SK-N-SH (cell line): ENCODE data around the gene PLSCR3. TPM values are rescaled to one million over a fixed set of nuclear protein-coding genes. Genes with fewer than 3 reads are reported as not detected.
A peak's percentile ranks its signal among the peaks of the same experiment; 100 is the strongest.

Experiments used
- CTCF ChIA-PET: fragments of 300-600, 350-600 bp; formaldehyde crosslinking; extraction: SDS; loops from one replicate; lab custom pipeline; 2021; lab: Yijun Ruan, JAX
- POLR2A ChIA-PET: fragments of 350-600 bp; sonication (Branson Sonifier 250); formaldehyde crosslinking; extraction: SDS; loops from one replicate; lab custom pipeline; 2020; ENCODE audit warnings: antibody characterized with exemption, inconsistent platforms; lab: Yijun Ruan, JAX
- DNase-seq: peaks from one replicate; pipeline ENCODE4 v3.0.0; 2012
- H2AFZ ChIP-seq: fragments of 200-600 bp; sonication (generic); 2 replicates; pipeline ENCODE4 v1.8.1; 2016; ENCODE audit warnings: antibody characterized with exemption, mild to moderate bottlenecking, low read depth
- H3F3A ChIP-seq: fragments of 200-600 bp; sonication (generic); replicated peaks from 2 replicates; pipeline ENCODE3; 2016; ENCODE audit warnings: antibody characterized with exemption, mild to moderate bottlenecking; ENCODE audit not compliant: insufficient read depth
- H3K27ac ChIP-seq, 2 experiments: fragments of 200-500 bp in 1 of 2; fragments of 200-600 bp in 1 of 2; sonication (Bioruptor generic) in 1 of 2; sonication (generic), shearing (Covaris generic) in 1 of 2; 2 replicates each; pipeline versions ENCODE4 v1.5.1 to v1.6.1; 2014 to 2016; ENCODE audit warnings: low read depth in 2 of 2, inconsistent platforms in 1 of 2, low read length in 1 of 2, mild to moderate bottlenecking in 1 of 2, mixed read lengths in 1 of 2
- H3K27me3 ChIP-seq: fragments of 200-600 bp; sonication (generic), shearing (Covaris generic); 2 replicates; pipeline ENCODE4 v1.6.1; 2016; ENCODE audit warnings: mixed run types; ENCODE audit not compliant: insufficient read depth
- H3K36me3 ChIP-seq, 2 experiments: fragments of 200-500 bp in 1 of 2; fragments of 200-600 bp in 1 of 2; sonication (Bioruptor generic) in 1 of 2; sonication (generic) in 1 of 2; replicated peaks in 1 of 2; 2 replicates each; pipeline versions ENCODE3 to v1.5.1; 2014 to 2016; ENCODE audit warnings: low read length in 1 of 2, mild to moderate bottlenecking in 1 of 2; ENCODE audit not compliant: insufficient read depth in 2 of 2, control insufficient read depth in 1 of 2
- H3K4me1 ChIP-seq, 2 experiments: fragments of 200-500 bp in 1 of 2; fragments of 200-600 bp in 1 of 2; sonication (Bioruptor generic) in 1 of 2; sonication (generic), shearing (Covaris generic) in 1 of 2; 2 replicates each; pipeline versions ENCODE4 v1.5.1 to v1.6.1; 2014 to 2016; ENCODE audit warnings: low read depth in 1 of 2, low read length in 1 of 2, mixed run types in 1 of 2; ENCODE audit not compliant: insufficient read depth in 2 of 2, control insufficient read depth in 1 of 2
- H3K4me2 ChIP-seq: fragments of 200-600 bp; sonication (generic), shearing (Covaris generic); 2 replicates; pipeline ENCODE4 v1.6.1; 2017; ENCODE audit warnings: mixed run types
- H3K4me3 ChIP-seq, 2 experiments: fragments of 200-500 bp in 1 of 2; fragments of 200-600 bp in 1 of 2; sonication (Bioruptor generic) in 1 of 2; sonication (generic), shearing (Covaris generic) in 1 of 2; 2 replicates each; pipeline versions ENCODE4 v1.5.1 to v1.8.1; 2014 to 2016; ENCODE audit warnings: low read depth in 2 of 2, inconsistent platforms in 1 of 2, low read length in 1 of 2, mild to moderate bottlenecking in 1 of 2, mixed read lengths in 1 of 2, moderate library complexity in 1 of 2
- H3K79me2 ChIP-seq: fragments of 200-600 bp; sonication (generic); 2 replicates; pipeline ENCODE4 v1.8.1; 2017; ENCODE audit warnings: mild to moderate bottlenecking; ENCODE audit not compliant: insufficient read depth
- H3K9ac ChIP-seq: fragments of 200-600 bp; sonication (generic); 2 replicates; pipeline ENCODE4 v1.6.1; 2017; ENCODE audit warnings: mixed run types
- H3K9me2 ChIP-seq: fragments of 200-600 bp; sonication (generic); 2 replicates; pipeline ENCODE4 v1.6.1; 2017; ENCODE audit warnings: mixed run types
- H3K9me3 ChIP-seq: fragments of 200-600 bp; sonication (generic); 2 replicates; pipeline ENCODE4 v1.6.1; 2017; ENCODE audit warnings: mixed run types, mild to moderate bottlenecking, moderate library complexity
- H4K20me1 ChIP-seq: fragments of 200-600 bp; sonication (generic); 2 replicates; pipeline ENCODE4 v1.6.1; 2017; ENCODE audit warnings: mild to moderate bottlenecking, mixed run types; ENCODE audit not compliant: insufficient read depth
- ELF1 ChIP-seq: IDR thresholded peaks from 2 replicates; pipeline ENCODE4 v1.4.0; 2012
- EZH2phosphoT487 ChIP-seq: fragments of 200-600 bp; sonication (generic); IDR thresholded peaks from 2 replicates; pipeline ENCODE4 v1.6.1; 2017; ENCODE audit warnings: low read depth, mixed run types, mild to moderate bottlenecking, antibody characterized with exemption, moderate library complexity, borderline replicate concordance
- FOXJ3 ChIP-seq: sonication (generic); formaldehyde crosslinking; IDR thresholded peaks from 2 replicates; pipeline ENCODE4 v1.5.1; 2020; ENCODE audit warnings: mild to moderate bottlenecking, missing genetic modification reagents
- FOXM1 ChIP-seq: IDR thresholded peaks from 2 replicates; pipeline ENCODE4 v1.4.0; 2012; ENCODE audit warnings: low read depth, mild to moderate bottlenecking
- GATA2 ChIP-seq: sonication (generic); formaldehyde crosslinking; IDR thresholded peaks from 2 replicates; pipeline ENCODE4 v1.5.0; 2020; ENCODE audit warnings: mild to moderate bottlenecking, missing genetic modification reagents
- JUND ChIP-seq: IDR thresholded peaks from 2 replicates; pipeline ENCODE4 v1.4.0; 2012
- MEF2A ChIP-seq: IDR thresholded peaks from 2 replicates; pipeline ENCODE4 v1.4.0; 2012; ENCODE audit warnings: low read depth, borderline replicate concordance
- MXI1 ChIP-seq: IDR thresholded peaks from 2 replicates; pipeline ENCODE4 v1.6.1; 2012; ENCODE audit warnings: mild to moderate bottlenecking, low read depth, low read length, improper control_type of control experiment
- NFIC ChIP-seq: IDR thresholded peaks from 2 replicates; pipeline ENCODE4 v1.4.0; 2012; ENCODE audit warnings: borderline replicate concordance
- PBX3 ChIP-seq: IDR thresholded peaks from 2 replicates; pipeline ENCODE4; 2012
- POLR2AphosphoS5 ChIP-seq: IDR thresholded peaks from 2 replicates; pipeline ENCODE4 v1.6.1; 2012; ENCODE audit warnings: low read depth, low read length
- RCOR1 ChIP-seq: fragments of 150-350 bp; IDR thresholded peaks from 2 replicates; pipeline ENCODE4 v1.6.1; 2017; ENCODE audit warnings: antibody characterized with exemption, low read length
- TEAD4 ChIP-seq: IDR thresholded peaks from 2 replicates; pipeline ENCODE4 v1.4.0; 2012; ENCODE audit warnings: mild to moderate bottlenecking, borderline replicate concordance; ENCODE audit not compliant: insufficient read depth
- USF2 ChIP-seq: fragments of 150-350 bp; IDR thresholded peaks from 2 replicates; pipeline ENCODE4 v1.6.1; 2017; ENCODE audit warnings: antibody characterized with exemption, low read length, low read depth, borderline replicate concordance
- YY1 ChIP-seq: IDR thresholded peaks from 2 replicates; pipeline ENCODE4 v1.4.0; 2012; ENCODE audit warnings: low read depth, mild to moderate bottlenecking
- ZBTB33 ChIP-seq: IDR thresholded peaks from 2 replicates; pipeline ENCODE4 v1.4.0; 2012; ENCODE audit warnings: low read depth, borderline replicate concordance
- WGBS: methylation state at CpG from one replicate; pipeline ENCODE4 v1.1.6; 2017; ENCODE audit warnings: low lambda C conversion rate; 5-methylcytosine and 5-hydroxymethylcytosine counted together
- polyA plus RNA-seq, 3 experiments: library from polyadenylated mRNA; depleted of rRNA; stranded (reverse); fragments of >200 nt; gene quantifications; 2 replicates each; pipeline ENCODE4 v1.2.3, GENCODE V29; 2012

Gene PLSCR3
- polyA plus RNA-seq, 1 of the 3 experiments (the other 2 are of a cell fraction), result 95.0 TPM

GRCh38 chr17:7383742-7384488, 10.4 kb downstream of the PLSCR3 start:
- Histone ChIP-seq H3K9ac (no peak overlapping the region), H3K27ac (peak overlapping the region in 1 of 2 experiments; percentile 25; a peak in 1 of 4 replicates), H3K4me2 (peak overlapping the region; percentile 50), H3K9me2 (no peaks in the 10 kb centered on the region), H3K9me3 (no peaks in the 10 kb centered on the region), H2AFZ (no peak overlapping the region), H4K20me1 (no peaks in the 10 kb centered on the region), H3K4me1 (peaks cover 0 to 32% of the 10 kb centered on the region in 2 experiments; a peak in 2 of 4 replicates), H3K36me3 (peaks cover 0 to 4% of the 10 kb centered on the region in 2 experiments), H3K79me2 (no peaks in the 10 kb centered on the region), H3K27me3 (peaks cover 8% of the 10 kb centered on the region; the same call in 1 of the 2 replicates), H3F3A (peaks cover 2% of the 10 kb centered on the region), H3K4me3 (peak overlapping the region in 1 of 2 experiments; percentile 42; a peak in 2 of 4 replicates)
- ChIA-PET POLR2A (interaction anchor here (1.0 to 1.1 kb wide), 2 partner anchors 69 to 200 kb away, joined by 3 read pairs; partner anchors contain the start of genes GPS2 and MPDU1), CTCF (interaction anchor here (1.0 to 2.3 kb wide), 4 partner anchors 10 to 177 kb away, joined by 3 to 12 read pairs (median 4); partner anchors contain the start of genes PLSCR3 and SENP3)
- TF ChIP-seq MEF2A (no peak), POLR2AphosphoS5 (0 out of 2 replicates have a peak, but pooled peaks have one; percentile 37)
- DNase-seq, result peak; percentile 95
- WGBS, result 34% methylated on average over 35 of the region's 65 CpGs

GRCh38 chr17:7383371-7383741, 11.0 kb downstream of the PLSCR3 start:
- 79% methylated on average over 11 of the region's 11 CpGs for WGBS
- peaks cover 2% of the 10 kb centered on the region for H3F3A ChIP-seq
- H3K36me3 ChIP-seq, result no peaks in the 10 kb centered on the region
- DNase-seq, result no peak
- ChIA-PET POLR2A (interaction anchor here (1.0 kb wide), 1 partner anchor 68 kb away, joined by 3 read pairs; the partner anchor contains the start of gene GPS2), CTCF (interaction anchor here (0.7 to 2.3 kb wide), 5 partner anchors 10 to 178 kb away, joined by 3 to 12 read pairs (median 6); partner anchors contain the start of genes PLSCR3 and SENP3)
- H3K4me3 ChIP-seq, result peak overlapping the region in 1 of 2 experiments; percentile 42; a peak in 1 of 4 replicates
- H3K9me2 ChIP-seq, result no peaks in the 10 kb centered on the region
- H3K79me2 ChIP-seq, result no peaks in the 10 kb centered on the region
- no peak overlapping the region; a peak in 1 of 4 replicates for H3K27ac ChIP-seq
- H3K4me1 ChIP-seq, result peaks cover 0 to 32% of the 10 kb centered on the region in 2 experiments; a peak in 2 of 4 replicates
- no peaks in the 10 kb centered on the region for H3K9me3 ChIP-seq
- H3K9ac ChIP-seq, result no peak overlapping the region
- H3K4me2 ChIP-seq, result no peak overlapping the region
- H3K27me3 ChIP-seq, result peaks cover 8% of the 10 kb centered on the region; the same call in 1 of the 2 replicates
- H4K20me1 ChIP-seq, result no peaks in the 10 kb centered on the region
- TF ChIP-seq JUND (no peak), RCOR1 (no peak)
- H2AFZ ChIP-seq, result no peak overlapping the region

GRCh38 chr17:7382901-7383300, 11.4 kb downstream of the PLSCR3 start:
- 91% methylated on average over 10 of the region's 10 CpGs for WGBS
- ChIA-PET CTCF (interaction anchor here (0.7 to 2.3 kb wide), 4 partner anchors 11 to 178 kb away, joined by 3 to 12 read pairs (median 6); partner anchors contain the start of genes PLSCR3 and SENP3), POLR2A (interaction anchor here (0.8 to 1.0 kb wide), 2 partner anchors 53 to 68 kb away, joined by 3 read pairs; partner anchors contain the start of gene GPS2)
- Histone ChIP-seq H3K4me1 (peaks cover 0 to 32% of the 10 kb centered on the region in 2 experiments; a peak in 2 of 4 replicates), H3K9me3 (no peaks in the 10 kb centered on the region), H3K27ac (no peak overlapping the region), H2AFZ (no peak overlapping the region), H3K36me3 (no peaks in the 10 kb centered on the region), H4K20me1 (no peaks in the 10 kb centered on the region), H3K9ac (no peak overlapping the region), H3K79me2 (no peaks in the 10 kb centered on the region), H3K4me3 (no peak overlapping the region), H3K27me3 (peaks cover 8% of the 10 kb centered on the region; the same call in 1 of the 2 replicates), H3F3A (peaks cover 1% of the 10 kb centered on the region), H3K4me2 (no peak overlapping the region), H3K9me2 (no peaks in the 10 kb centered on the region)
- no peak for DNase-seq
- TF ChIP-seq MEF2A (no peak), USF2 (no peak), EZH2phosphoT487 (no peak), PBX3 (no peak), GATA2 (CRISPR knock-in tag) (no peak), NFIC (no peak), MXI1 (no peak), ELF1 (no peak), FOXM1 (no peak), YY1 (no peak), FOXJ3 (CRISPR knock-in tag) (no peak), ZBTB33 (no peak), TEAD4 (no peak)
